Endothelial cell (in vitro differentiated cells): Measurements from ENCODE around the gene CLEC10A. TPM values are rescaled to one million over a fixed set of nuclear protein-coding genes. Genes with fewer than 3 reads are reported as not detected.
"Not testable (repeated sequence)": the region's sequence is repeated elsewhere in the genome, so short reads cannot be mapped to it uniquely, and the experiment has no call there.

Experiments used
- DNase-seq: peaks from one replicate; pipeline ENCODE4 v3.0.0; 2021; ENCODE audit warnings: low spot score
- H3K27ac Mint-ChIP-seq: one replicate; pipeline ENCODE4 v1.8.0; 2021; ENCODE audit warnings: mixed read lengths, inconsistent platforms; ENCODE audit not compliant: unreplicated experiment
- H3K27me3 Mint-ChIP-seq: one replicate; pipeline ENCODE4 v1.8.0; 2021; ENCODE audit warnings: mild to moderate bottlenecking, moderate library complexity, mixed read lengths, inconsistent platforms; ENCODE audit not compliant: unreplicated experiment
- H3K36me3 Mint-ChIP-seq: one replicate; pipeline ENCODE4 v1.8.0; 2021; ENCODE audit warnings: mild to moderate bottlenecking, low read depth, mixed read lengths, inconsistent platforms; ENCODE audit not compliant: unreplicated experiment
- H3K4me1 Mint-ChIP-seq: one replicate; pipeline ENCODE4 v1.8.0; 2021; ENCODE audit warnings: mild to moderate bottlenecking, mixed read lengths, inconsistent platforms; ENCODE audit not compliant: unreplicated experiment
- H3K4me3 Mint-ChIP-seq: one replicate; pipeline ENCODE4 v1.8.0; 2021; ENCODE audit warnings: mild to moderate bottlenecking, mixed read lengths, inconsistent platforms; ENCODE audit not compliant: unreplicated experiment
- H3K9me3 Mint-ChIP-seq: one replicate; pipeline ENCODE4 v1.8.0; 2021; ENCODE audit warnings: mixed read lengths, inconsistent platforms; ENCODE audit not compliant: unreplicated experiment
- total RNA-seq: library from RNA; stranded (reverse); fragmentation: NEBNext Ultra II Directional; extraction: Animal tissue kit (Norgen Biotek cat#: 25700); gene quantifications from one replicate; pipeline ENCODE4 v1.2.1, GENCODE V29; 2021; ENCODE audit not compliant: unreplicated experiment
- TF ChIP-seq, protein P1 (sequence below): fragments of 200-600 bp; sonication (generic); IDR thresholded peaks from one replicate; pipeline ENCODE4 v1.5.0; 2021; ENCODE audit warnings: antibody characterized with exemption; ENCODE audit not compliant: unreplicated experiment

CLEC10A gene
- total RNA-seq, 1 donor from 2014 or later: 30.4 TPM

DNA sequence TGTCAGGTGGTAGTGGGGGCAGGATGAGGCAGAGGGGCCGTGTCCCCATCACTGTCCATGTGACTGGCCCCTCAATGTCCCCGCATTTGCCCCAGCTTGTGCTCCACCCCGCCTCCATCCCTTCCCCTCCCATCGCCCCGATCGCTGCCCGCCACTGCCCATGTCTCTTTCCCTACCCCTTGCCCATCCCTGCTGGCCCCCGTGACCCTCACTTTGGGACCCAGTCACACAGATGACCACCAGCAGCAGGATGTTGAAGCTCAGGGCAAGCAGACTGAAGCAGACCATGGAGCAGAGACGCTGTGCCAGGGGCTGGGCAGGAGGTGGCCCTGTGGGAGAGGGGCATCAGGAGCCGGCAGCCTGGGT, 28.5 kb upstream of the CLEC10A start:
- no peak overlapping the region for H3K4me3 Mint-ChIP-seq
- no peak for DNase-seq
- H3K27ac Mint-ChIP-seq: no peak overlapping the region
- H3K4me1 Mint-ChIP-seq: peaks cover 23% of the 10 kb centered on the region
- H3K36me3 Mint-ChIP-seq: peaks cover 13% of the 10 kb centered on the region
- peaks cover 3% of the 10 kb centered on the region for H3K9me3 Mint-ChIP-seq
- TF ChIP-seq, protein P1, sequence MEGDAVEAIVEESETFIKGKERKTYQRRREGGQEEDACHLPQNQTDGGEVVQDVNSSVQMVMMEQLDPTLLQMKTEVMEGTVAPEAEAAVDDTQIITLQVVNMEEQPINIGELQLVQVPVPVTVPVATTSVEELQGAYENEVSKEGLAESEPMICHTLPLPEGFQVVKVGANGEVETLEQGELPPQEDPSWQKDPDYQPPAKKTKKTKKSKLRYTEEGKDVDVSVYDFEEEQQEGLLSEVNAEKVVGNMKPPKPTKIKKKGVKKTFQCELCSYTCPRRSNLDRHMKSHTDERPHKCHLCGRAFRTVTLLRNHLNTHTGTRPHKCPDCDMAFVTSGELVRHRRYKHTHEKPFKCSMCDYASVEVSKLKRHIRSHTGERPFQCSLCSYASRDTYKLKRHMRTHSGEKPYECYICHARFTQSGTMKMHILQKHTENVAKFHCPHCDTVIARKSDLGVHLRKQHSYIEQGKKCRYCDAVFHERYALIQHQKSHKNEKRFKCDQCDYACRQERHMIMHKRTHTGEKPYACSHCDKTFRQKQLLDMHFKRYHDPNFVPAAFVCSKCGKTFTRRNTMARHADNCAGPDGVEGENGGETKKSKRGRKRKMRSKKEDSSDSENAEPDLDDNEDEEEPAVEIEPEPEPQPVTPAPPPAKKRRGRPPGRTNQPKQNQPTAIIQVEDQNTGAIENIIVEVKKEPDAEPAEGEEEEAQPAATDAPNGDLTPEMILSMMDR: no peak
- H3K27me3 Mint-ChIP-seq: peaks cover 12% of the 10 kb centered on the region

DNA sequence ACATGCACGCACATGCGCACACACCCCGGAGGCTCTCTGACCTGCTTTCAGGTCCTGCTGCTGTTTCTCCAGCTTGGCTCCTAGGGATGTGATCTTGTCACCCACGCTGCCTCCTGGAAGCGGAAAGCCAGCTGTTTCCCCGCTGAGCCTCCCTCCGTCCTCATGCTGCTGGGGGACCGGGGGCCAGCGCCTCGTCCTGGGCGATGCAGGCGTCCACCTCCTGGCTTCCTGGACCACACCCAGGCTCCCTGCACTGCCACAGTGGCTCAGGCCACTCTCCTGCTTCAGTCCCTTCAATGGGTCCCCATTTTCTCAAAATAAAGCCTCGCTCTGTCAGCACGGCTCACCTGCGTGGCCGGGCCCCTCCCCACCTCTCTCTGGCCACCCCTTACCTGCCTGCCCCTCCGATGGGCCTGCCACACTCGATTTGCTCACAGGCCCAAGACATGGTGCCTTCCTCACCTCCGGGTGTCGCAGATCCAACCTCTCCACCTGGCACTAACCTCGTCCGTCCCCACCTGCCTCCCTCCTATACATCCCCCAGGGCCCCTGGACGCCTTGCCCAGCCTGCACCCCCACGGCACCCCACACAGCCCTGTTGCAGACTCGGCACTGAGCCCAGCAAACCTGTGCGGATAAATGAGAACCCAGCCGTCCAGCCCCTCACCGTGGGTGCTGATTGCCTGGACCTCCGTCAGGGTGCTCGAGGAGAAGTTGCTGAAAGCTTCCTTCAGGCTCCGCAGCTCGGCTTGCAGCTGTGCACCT, 27.9 kb upstream of the CLEC10A start:
- Mint-ChIP-seq H3K36me3 (peaks cover 13% of the 10 kb centered on the region), H3K9me3 (peaks cover 3% of the 10 kb centered on the region), H3K27me3 (peaks cover 12% of the 10 kb centered on the region), H3K27ac (no peak overlapping the region), H3K4me3 (no peak overlapping the region), H3K4me1 (peaks cover 25% of the 10 kb centered on the region)
- DNase-seq: no peak
- TF ChIP-seq, protein P1: no peak

GRCh38 chr17:7107012-7107754, 27.1 kb upstream of the CLEC10A start:
- H3K4me1 Mint-ChIP-seq: peaks cover 30% of the 10 kb centered on the region
- peak overlapping the region; percentile 24 for H3K4me3 Mint-ChIP-seq
- peaks cover 3% of the 10 kb centered on the region for H3K9me3 Mint-ChIP-seq
- H3K27ac Mint-ChIP-seq: no peak overlapping the region
- H3K36me3 Mint-ChIP-seq: peaks cover 13% of the 10 kb centered on the region
- TF ChIP-seq, protein P1: no peak
- no peak for DNase-seq
- H3K27me3 Mint-ChIP-seq: peaks cover 12% of the 10 kb centered on the region

GRCh38 chr17:7102421-7102820, 22.4 kb upstream of the CLEC10A start:
- Mint-ChIP-seq H3K4me3 (no peak overlapping the region), H3K9me3 (no peaks in the 10 kb centered on the region), H3K27me3 (peaks cover 3% of the 10 kb centered on the region), H3K27ac (no peak overlapping the region), H3K4me1 (peaks cover 20% of the 10 kb centered on the region), H3K36me3 (no peaks in the 10 kb centered on the region)
- TF ChIP-seq, protein P1: no peak
- no peak for DNase-seq

DNA sequence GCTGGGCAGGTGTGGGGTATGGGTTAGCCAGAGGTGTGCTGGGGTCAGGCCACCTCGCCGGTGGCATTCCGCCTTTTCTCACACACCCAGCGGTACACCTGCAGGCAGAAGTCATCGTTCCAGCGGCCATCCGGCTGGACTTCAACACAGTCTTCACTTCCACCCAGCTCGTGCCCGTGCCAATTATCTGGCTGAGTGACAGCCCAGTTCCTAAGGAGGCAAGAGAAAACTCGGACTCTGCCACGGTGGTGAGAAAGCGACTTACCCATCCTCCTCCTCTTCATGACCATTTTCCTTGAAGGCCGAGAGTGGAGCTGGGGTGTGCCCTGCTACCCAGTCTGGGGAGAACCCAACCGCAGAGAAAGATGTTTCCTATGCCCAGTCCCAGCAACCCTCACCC, 21.5 kb upstream of the CLEC10A start:
- H3K27me3 Mint-ChIP-seq: peaks cover 3% of the 10 kb centered on the region
- no peak overlapping the region for H3K27ac Mint-ChIP-seq
- H3K36me3 Mint-ChIP-seq: no peaks in the 10 kb centered on the region
- H3K4me1 Mint-ChIP-seq: peaks cover 19% of the 10 kb centered on the region
- no peak overlapping the region for H3K4me3 Mint-ChIP-seq
- TF ChIP-seq, protein P1: no peak
- DNase-seq: no peak
- H3K9me3 Mint-ChIP-seq: no peaks in the 10 kb centered on the region

DNA sequence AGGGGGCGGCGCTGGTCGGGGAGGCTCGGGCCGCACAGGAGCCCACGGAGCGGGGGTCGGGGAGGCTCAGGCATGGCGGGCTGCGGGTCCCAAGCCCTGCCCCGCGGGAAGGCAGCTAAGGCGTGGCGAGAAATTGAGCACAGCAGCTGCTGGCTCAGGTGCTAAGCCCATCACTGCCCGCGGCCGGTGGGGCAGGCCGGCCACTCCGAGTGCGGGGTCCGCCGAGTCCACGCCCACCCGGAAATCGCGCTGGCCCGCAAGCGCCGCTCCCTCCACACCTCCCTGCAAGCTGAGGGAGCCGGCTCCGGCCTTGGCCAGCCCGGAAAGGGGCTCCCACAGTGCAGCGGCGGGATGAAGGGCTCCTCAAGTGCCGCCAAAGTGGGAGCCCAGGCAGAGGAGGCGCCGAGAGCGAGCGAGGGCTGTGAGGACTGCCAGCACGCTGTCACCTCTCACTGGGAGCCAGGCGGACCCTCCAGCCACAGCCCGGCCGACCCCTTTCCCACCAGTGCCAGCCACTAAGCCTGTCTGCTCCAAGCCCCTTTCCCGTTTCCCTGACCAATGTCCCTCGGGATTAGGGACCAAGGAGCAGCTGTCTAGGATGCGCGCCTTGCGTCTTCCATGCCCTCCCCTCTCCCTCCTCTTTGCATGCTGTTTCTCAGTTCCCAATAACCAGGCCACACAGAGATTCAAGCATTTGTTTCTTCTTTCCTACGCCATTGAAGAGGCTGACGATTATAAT, 20.8 kb upstream of the CLEC10A start:
- not testable (repeated sequence) for H3K27ac Mint-ChIP-seq, H3K36me3 Mint-ChIP-seq, H3K27me3 Mint-ChIP-seq, H3K4me3 Mint-ChIP-seq, H3K9me3 Mint-ChIP-seq, DNase-seq
- H3K4me1 Mint-ChIP-seq: peaks cover 19% of the 10 kb centered on the region
